Liver (tissue), 3 donors: Measurements from ENCODE around the gene E2F3.

Experiments
- SP1 ChIP-seq: IDR thresholded peaks from 2 replicates; pipeline ENCODE4 v1.6.1; 2018; ENCODE audit warnings: antibody characterized with exemption, mild to moderate bottlenecking
- YY1 ChIP-seq: IDR thresholded peaks from 2 replicates; pipeline ENCODE4 v1.6.1; 2016; ENCODE audit warnings: antibody characterized with exemption, mild to moderate bottlenecking
- TF ChIP-seq, protein P1 (sequence below): fragments of 150-350 bp; IDR thresholded peaks from 2 replicates; pipeline ENCODE4 v1.5.1; 2017; ENCODE audit warnings: improper control_type of control experiment, low read depth, low read length; ENCODE audit not compliant: missing input control
- TF ChIP-seq, protein P2 (sequence below): IDR thresholded peaks from 2 replicates; pipeline ENCODE4 v1.6.1; 2016; ENCODE audit warnings: antibody characterized with exemption
- donor health status: healthy.
- donor health status: healthy.

DNA sequence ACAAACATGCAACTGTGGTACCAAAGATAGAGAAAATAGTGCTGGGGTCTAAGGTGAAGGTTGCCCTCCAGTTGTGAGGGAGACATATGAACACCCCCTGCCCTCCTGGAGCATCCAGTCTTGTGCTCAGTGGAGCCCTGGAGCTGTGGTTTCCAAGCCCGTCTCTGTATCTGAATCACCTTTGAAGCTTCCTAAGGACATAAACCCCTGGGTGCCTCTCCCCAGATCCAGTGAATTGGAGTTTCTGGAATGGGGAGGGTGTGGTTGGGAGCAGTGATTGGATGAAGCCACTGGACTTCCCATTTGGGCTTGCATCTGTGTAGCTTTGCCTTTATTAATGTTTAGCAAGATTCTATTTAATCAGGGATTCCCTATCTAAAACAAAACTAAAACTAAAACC lies 22.4 kb upstream of the E2F3 start:
- TF ChIP-seq YY1: no peak
- TF ChIP-seq, protein P1, sequence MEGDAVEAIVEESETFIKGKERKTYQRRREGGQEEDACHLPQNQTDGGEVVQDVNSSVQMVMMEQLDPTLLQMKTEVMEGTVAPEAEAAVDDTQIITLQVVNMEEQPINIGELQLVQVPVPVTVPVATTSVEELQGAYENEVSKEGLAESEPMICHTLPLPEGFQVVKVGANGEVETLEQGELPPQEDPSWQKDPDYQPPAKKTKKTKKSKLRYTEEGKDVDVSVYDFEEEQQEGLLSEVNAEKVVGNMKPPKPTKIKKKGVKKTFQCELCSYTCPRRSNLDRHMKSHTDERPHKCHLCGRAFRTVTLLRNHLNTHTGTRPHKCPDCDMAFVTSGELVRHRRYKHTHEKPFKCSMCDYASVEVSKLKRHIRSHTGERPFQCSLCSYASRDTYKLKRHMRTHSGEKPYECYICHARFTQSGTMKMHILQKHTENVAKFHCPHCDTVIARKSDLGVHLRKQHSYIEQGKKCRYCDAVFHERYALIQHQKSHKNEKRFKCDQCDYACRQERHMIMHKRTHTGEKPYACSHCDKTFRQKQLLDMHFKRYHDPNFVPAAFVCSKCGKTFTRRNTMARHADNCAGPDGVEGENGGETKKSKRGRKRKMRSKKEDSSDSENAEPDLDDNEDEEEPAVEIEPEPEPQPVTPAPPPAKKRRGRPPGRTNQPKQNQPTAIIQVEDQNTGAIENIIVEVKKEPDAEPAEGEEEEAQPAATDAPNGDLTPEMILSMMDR: no peak
- TF ChIP-seq, protein P2, sequence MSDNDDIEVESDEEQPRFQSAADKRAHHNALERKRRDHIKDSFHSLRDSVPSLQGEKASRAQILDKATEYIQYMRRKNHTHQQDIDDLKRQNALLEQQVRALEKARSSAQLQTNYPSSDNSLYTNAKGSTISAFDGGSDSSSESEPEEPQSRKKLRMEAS: no peak
- no peak for TF ChIP-seq SP1
